K562 (cell line): Measurements from ENCODE around the gene HMCN2. TPM values are rescaled to one million over a fixed set of nuclear protein-coding genes. Genes with fewer than 3 reads are reported as not detected.

Source experiments
- BCOR ChIP-seq: fragments of 450-650 bp; IDR thresholded peaks from 2 replicates; pipeline ENCODE4 v1.6.1; 2016
- CCAR2 ChIP-seq: fragments of 200-400 bp; formaldehyde crosslinking; IDR thresholded peaks from 2 replicates; pipeline ENCODE4 v1.6.1; 2017; ENCODE audit warnings: mild to moderate bottlenecking, low read depth, low read length
- ELF4 ChIP-seq: fragments of 450-650 bp; formaldehyde crosslinking; IDR thresholded peaks from 2 replicates; pipeline ENCODE4 v1.4.0; 2022; ENCODE audit warnings: missing genetic modification characterization
- GABPB2 ChIP-seq: fragments of 250-450 bp; sonication (Bioruptor Pico); conservative IDR thresholded peaks from 2 replicates; pipeline ENCODE4 v1.5.1; 2021; ENCODE audit warnings: mild to moderate bottlenecking
- HES1 ChIP-seq: fragments of 450-650 bp; IDR thresholded peaks from 2 replicates; pipeline ENCODE4 v1.6.1; 2016; ENCODE audit warnings: low read depth, mild to moderate bottlenecking, moderate library complexity
- IFI16 ChIP-seq: fragments of 250-450 bp; sonication (Bioruptor Pico); IDR thresholded peaks from 2 replicates; pipeline ENCODE4 v2.1.2; 2022; ENCODE audit warnings: mild to moderate bottlenecking, inconsistent platforms
- NFATC3 ChIP-seq: fragments of 450-650 bp; IDR thresholded peaks from 2 replicates; pipeline ENCODE4 v1.6.1; 2017; ENCODE audit warnings: mild to moderate bottlenecking
- PHF8 ChIP-seq: fragments of 200-600 bp; sonication (generic); IDR thresholded peaks from 2 replicates; pipeline ENCODE4 v1.6.1; 2012; ENCODE audit warnings: mixed run types, mild to moderate bottlenecking, inconsistent platforms, low read length, moderate library complexity, borderline replicate concordance
- RFX5 ChIP-seq: IDR thresholded peaks from 2 replicates; pipeline ENCODE4 v1.6.1; 2011; ENCODE audit warnings: low read depth, mild to moderate bottlenecking, improper control_type of control experiment, low read length
- SAFB ChIP-seq: fragments of 200-400 bp; formaldehyde crosslinking; IDR thresholded peaks from 2 replicates; pipeline ENCODE4 v1.6.1; 2017; ENCODE audit warnings: low read depth, low read length, borderline replicate concordance
- TARDBP ChIP-seq: fragments of 450-650 bp; IDR thresholded peaks from 2 replicates; pipeline ENCODE4 v1.6.1; 2016
- VEZF1 ChIP-seq: fragments of 200-800 bp; sonication (Bioruptor generic); IDR thresholded peaks from 2 replicates; pipeline ENCODE4 v1.6.1; 2017; ENCODE audit warnings: missing genetic modification characterization, missing compliant biosample characterization
- XRCC5 ChIP-seq: fragments of 200-400 bp; formaldehyde crosslinking; IDR thresholded peaks from 2 replicates; pipeline ENCODE4 v1.6.1; 2017; ENCODE audit warnings: low read depth, mild to moderate bottlenecking, low read length
- ZEB2 ChIP-seq: fragments of 450-650 bp; IDR thresholded peaks from 2 replicates; pipeline ENCODE4 v1.6.1; 2016
- ZNF124 ChIP-seq: sonication (generic); formaldehyde crosslinking; IDR thresholded peaks from 2 replicates; pipeline ENCODE4 v1.8.1; 2022; ENCODE audit warnings: missing genetic modification reagents
- ZNF586 ChIP-seq: fragments of 450-650 bp; formaldehyde crosslinking; conservative IDR thresholded peaks from 2 replicates; pipeline ENCODE4 v1.4.0; 2020; ENCODE audit warnings: mild to moderate bottlenecking, moderate library complexity
- ZNF740 ChIP-seq, 3 experiments: fragments of 200-800 bp in 1 of 3; sonication (Bioruptor generic) in 1 of 3; sonication (generic) in 1 of 3; formaldehyde crosslinking in 1 of 3; IDR thresholded peaks; 2 replicates each; pipeline versions ENCODE4 v1.6.1 to v1.8.0; 2016 to 2022; ENCODE audit warnings: mild to moderate bottlenecking in 2 of 3, missing compliant biosample characterization in 2 of 3, missing genetic modification characterization in 2 of 3, missing genetic modification reagents in 1 of 3
- polyA plus RNA-seq, 8 experiments: library from polyadenylated mRNA; depleted of rRNA in 4 of 8; stranded (reverse) in 5 of 8; unstranded in 3 of 8; fragments of >200 nt; fragmentation: Nextera tagmentation in 2 of 8; fragmentation: Illumina TruSeq in 1 of 8; extraction: Ambion mirVana in 2 of 8; extraction: Trizol in 1 of 8; gene quantifications; 2 replicates each; pipeline versions ENCODE4 v1.2.1 to v1.2.3, GENCODE V29; 2011 to 2014; ENCODE audit warnings: inconsistent platforms in 1 of 8, missing spikeins in 1 of 8
- total RNA-seq, 7 experiments: library from RNA; depleted of rRNA in 6 of 7; stranded (reverse); fragments of >200 nt in 6 of 7; fragmentation: Illumina TruSeq in 2 of 7; extraction: Trizol in 2 of 7; gene quantifications; 2 replicates each; pipeline versions ENCODE4 v1.2.1 to v1.2.3, GENCODE V29; 2011 to 2021; ENCODE audit warnings: low replicate concordance in 1 of 7
- TF ChIP-seq, protein P1 (sequence below): sonication (generic); formaldehyde crosslinking; IDR thresholded peaks from 2 replicates; pipeline ENCODE4 v1.9.0; 2022; ENCODE audit warnings: mild to moderate bottlenecking, missing genetic modification reagents
- TF ChIP-seq, protein P2 (sequence below): fragments of 450-650 bp; IDR thresholded peaks from 2 replicates; pipeline ENCODE4 v1.6.1; 2016; ENCODE audit warnings: borderline replicate concordance
- TF ChIP-seq, protein P3 (sequence below): fragments of 450-650 bp; formaldehyde crosslinking; IDR thresholded peaks from 2 replicates; pipeline ENCODE4 v1.4.0; 2020; ENCODE audit warnings: mild to moderate bottlenecking, moderate library complexity
- TF ChIP-seq, protein P4 (sequence below): fragments of 250-450 bp; sonication (Bioruptor Pico); IDR thresholded peaks from 2 replicates; pipeline ENCODE4 v1.8.0; 2022; ENCODE audit warnings: moderate library complexity, mild to moderate bottlenecking, inconsistent platforms

The HMCN2 gene
- total and polyA plus RNA-seq, 9 of the 15 experiments (the other 6 are each of a cell fraction or from before 2014, with no cell fraction given): 0.01 TPM; not detected in 8

GRCh38 chr9:130345009-130345896 lies 79.7 kb downstream of the HMCN2 start (continued):
- TF ChIP-seq VEZF1 (CRISPR knock-in tag): no peak
- no peak for TF ChIP-seq SAFB
- no peak for TF ChIP-seq CCAR2
- TF ChIP-seq GABPB2: no peak
- TF ChIP-seq TARDBP: no peak
- TF ChIP-seq ELF4 (CRISPR knock-in tag): peak; percentile 14; the same call in 1 of the 2 replicates
- no peak for TF ChIP-seq ZNF586 (CRISPR knock-in tag)
- TF ChIP-seq, protein P1, sequence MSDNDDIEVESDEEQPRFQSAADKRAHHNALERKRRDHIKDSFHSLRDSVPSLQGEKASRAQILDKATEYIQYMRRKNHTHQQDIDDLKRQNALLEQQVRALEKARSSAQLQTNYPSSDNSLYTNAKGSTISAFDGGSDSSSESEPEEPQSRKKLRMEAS (CRISPR knock-in tag): 0 out of 2 replicates have a peak, but pooled peaks have one; percentile 34
- TF ChIP-seq, protein P2, sequence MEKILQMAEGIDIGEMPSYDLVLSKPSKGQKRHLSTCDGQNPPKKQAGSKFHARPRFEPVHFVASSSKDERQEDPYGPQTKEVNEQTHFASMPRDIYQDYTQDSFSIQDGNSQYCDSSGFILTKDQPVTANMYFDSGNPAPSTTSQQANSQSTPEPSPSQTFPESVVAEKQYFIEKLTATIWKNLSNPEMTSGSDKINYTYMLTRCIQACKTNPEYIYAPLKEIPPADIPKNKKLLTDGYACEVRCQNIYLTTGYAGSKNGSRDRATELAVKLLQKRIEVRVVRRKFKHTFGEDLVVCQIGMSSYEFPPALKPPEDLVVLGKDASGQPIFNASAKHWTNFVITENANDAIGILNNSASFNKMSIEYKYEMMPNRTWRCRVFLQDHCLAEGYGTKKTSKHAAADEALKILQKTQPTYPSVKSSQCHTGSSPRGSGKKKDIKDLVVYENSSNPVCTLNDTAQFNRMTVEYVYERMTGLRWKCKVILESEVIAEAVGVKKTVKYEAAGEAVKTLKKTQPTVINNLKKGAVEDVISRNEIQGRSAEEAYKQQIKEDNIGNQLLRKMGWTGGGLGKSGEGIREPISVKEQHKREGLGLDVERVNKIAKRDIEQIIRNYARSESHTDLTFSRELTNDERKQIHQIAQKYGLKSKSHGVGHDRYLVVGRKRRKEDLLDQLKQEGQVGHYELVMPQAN: no peak
- TF ChIP-seq, protein P3, sequence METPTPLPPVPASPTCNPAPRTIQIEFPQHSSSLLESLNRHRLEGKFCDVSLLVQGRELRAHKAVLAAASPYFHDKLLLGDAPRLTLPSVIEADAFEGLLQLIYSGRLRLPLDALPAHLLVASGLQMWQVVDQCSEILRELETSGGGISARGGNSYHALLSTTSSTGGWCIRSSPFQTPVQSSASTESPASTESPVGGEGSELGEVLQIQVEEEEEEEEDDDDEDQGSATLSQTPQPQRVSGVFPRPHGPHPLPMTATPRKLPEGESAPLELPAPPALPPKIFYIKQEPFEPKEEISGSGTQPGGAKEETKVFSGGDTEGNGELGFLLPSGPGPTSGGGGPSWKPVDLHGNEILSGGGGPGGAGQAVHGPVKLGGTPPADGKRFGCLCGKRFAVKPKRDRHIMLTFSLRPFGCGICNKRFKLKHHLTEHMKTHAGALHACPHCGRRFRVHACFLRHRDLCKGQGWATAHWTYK: no peak
- no peak for TF ChIP-seq RFX5
- TF ChIP-seq IFI16 (CRISPR knock-in tag): no peak
- 0 out of 2 replicates have a peak, but pooled peaks have one; percentile 7 for TF ChIP-seq BCOR
- no peak for TF ChIP-seq ZNF740 (CRISPR knock-in tag; IDR thresholded peaks at IDR 0.05)
- TF ChIP-seq ZNF740 (tag; IDR thresholded peaks at IDR 0.05): no peak
- TF ChIP-seq, protein P4, sequence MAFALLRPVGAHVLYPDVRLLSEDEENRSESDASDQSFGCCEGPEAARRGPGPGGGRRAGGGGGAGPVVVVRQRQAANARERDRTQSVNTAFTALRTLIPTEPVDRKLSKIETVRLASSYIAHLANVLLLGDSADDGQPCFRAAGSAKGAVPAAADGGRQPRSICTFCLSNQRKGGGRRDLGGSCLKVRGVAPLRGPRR: no peak
- no peak for TF ChIP-seq ZEB2
- TF ChIP-seq NFATC3: no peak
- TF ChIP-seq XRCC5: no peak
- TF ChIP-seq PHF8: no peak
- no peak for TF ChIP-seq HES1
- no peak for TF ChIP-seq ZNF124 (CRISPR knock-in tag)
